Measurements from ENCODE around the gene NLRP7.
"Not testable (repeated sequence)": the region's sequence is repeated elsewhere in the genome, so short reads cannot be mapped to it uniquely, and the experiment has no call there.

The NLRP7 gene

GRCh38 chr19:54952591-54953344, 5.4 kb upstream of the NLRP7 start:
- no peaks in the 10 kb centered on the region for H3K4me1 ChIP-seq (ENCODE audit: control insufficient read depth in 1 of 2, insufficient read depth in 2 of 2, low read length in 2 of 2)
- H3K27me3 ChIP-seq (ENCODE audit: low read depth, low read length), result no peaks in the 10 kb centered on the region
- H3K9me3 ChIP-seq (ENCODE audit: control insufficient read depth in 1 of 2, low read length in 2 of 2), result no peaks in the 10 kb centered on the region
- H3K27ac ChIP-seq (ENCODE audit: low read length), result no peak overlapping the region
- H3K36me3 ChIP-seq (ENCODE audit: control insufficient read depth in 1 of 2, insufficient read depth in 2 of 2, low read length in 2 of 2), result no peaks in the 10 kb centered on the region
- no peak overlapping the region for H3K4me3 ChIP-seq (ENCODE audit: low read depth in 1 of 2, low read length in 2 of 2)

- H3K4me1 ChIP-seq (ENCODE audit: control insufficient read depth in 1 of 2, insufficient read depth in 2 of 2, low read length in 2 of 2); H3K27me3 ChIP-seq (ENCODE audit: low read depth, low read length); H3K9me3 ChIP-seq (ENCODE audit: control insufficient read depth in 1 of 2, low read length in 2 of 2); H3K4me3 ChIP-seq (ENCODE audit: low read depth in 1 of 2, low read length in 2 of 2); H3K27ac ChIP-seq (ENCODE audit: low read length); H3K36me3 ChIP-seq (ENCODE audit: control insufficient read depth in 1 of 2, insufficient read depth in 2 of 2, low read length in 2 of 2): not testable (repeated sequence)
These were observed 3.2 kb upstream of the NLRP7 start for GRCh38 chr19:54950580-54950979.

GRCh38 chr19:54949412-54949811, 2.1 kb upstream of the NLRP7 start:
- no peak overlapping the region for H3K4me3 ChIP-seq (ENCODE audit: low read depth in 1 of 2, low read length in 2 of 2)
- H3K27ac ChIP-seq (ENCODE audit: low read length), result no peak overlapping the region
- H3K27me3 ChIP-seq (ENCODE audit: low read depth, low read length), result no peaks in the 10 kb centered on the region
- H3K9me3 ChIP-seq (ENCODE audit: control insufficient read depth in 1 of 2, low read length in 2 of 2), result no peaks in the 10 kb centered on the region
- no peaks in the 10 kb centered on the region for H3K36me3 ChIP-seq (ENCODE audit: control insufficient read depth in 1 of 2, insufficient read depth in 2 of 2, low read length in 2 of 2)
- H3K4me1 ChIP-seq (ENCODE audit: control insufficient read depth in 1 of 2, insufficient read depth in 2 of 2, low read length in 2 of 2), result no peaks in the 10 kb centered on the region

GRCh38 chr19:54943772-54944361, 3.5 kb downstream of the NLRP7 start:
- H3K27me3 ChIP-seq (ENCODE audit: low read depth, low read length); H3K27ac ChIP-seq (ENCODE audit: low read length); H3K4me3 ChIP-seq (ENCODE audit: low read depth in 1 of 2, low read length in 2 of 2); H3K9me3 ChIP-seq (ENCODE audit: control insufficient read depth in 1 of 2, low read length in 2 of 2); H3K4me1 ChIP-seq (ENCODE audit: control insufficient read depth in 1 of 2, insufficient read depth in 2 of 2, low read length in 2 of 2); H3K36me3 ChIP-seq (ENCODE audit: control insufficient read depth in 1 of 2, insufficient read depth in 2 of 2, low read length in 2 of 2): not testable (repeated sequence)

GRCh38 chr19:54939538-54939937, 7.8 kb downstream of the NLRP7 start:
- not testable (repeated sequence) for H3K9me3 ChIP-seq (ENCODE audit: control insufficient read depth in 1 of 2, low read length in 2 of 2); H3K4me3 ChIP-seq (ENCODE audit: low read depth in 1 of 2, low read length in 2 of 2); H3K4me1 ChIP-seq (ENCODE audit: control insufficient read depth in 1 of 2, insufficient read depth in 2 of 2, low read length in 2 of 2); H3K36me3 ChIP-seq (ENCODE audit: control insufficient read depth in 1 of 2, insufficient read depth in 2 of 2, low read length in 2 of 2); H3K27me3 ChIP-seq (ENCODE audit: low read depth, low read length); H3K27ac ChIP-seq (ENCODE audit: low read length)

- H3K36me3 ChIP-seq (ENCODE audit: control insufficient read depth in 1 of 2, insufficient read depth in 2 of 2, low read length in 2 of 2), result no peaks in the 10 kb centered on the region
- H3K27me3 ChIP-seq (ENCODE audit: low read depth, low read length), result no peaks in the 10 kb centered on the region
- peaks cover 0 to 3% of the 10 kb centered on the region in 2 donors for H3K9me3 ChIP-seq (ENCODE audit: control insufficient read depth in 1 of 2, low read length in 2 of 2)
These were observed 8.4 kb downstream of the NLRP7 start for GRCh38 chr19:54938906-54939305.

GRCh38 chr19:54937926-54938325, 9.4 kb downstream of the NLRP7 start:
- H3K4me3 ChIP-seq (ENCODE audit: low read depth in 1 of 2, low read length in 2 of 2), result no peak overlapping the region
- H3K27ac ChIP-seq (ENCODE audit: low read length), result no peak overlapping the region
- no peaks in the 10 kb centered on the region for H3K27me3 ChIP-seq (ENCODE audit: low read depth, low read length)
- peaks cover 0 to 3% of the 10 kb centered on the region in 2 donors for H3K9me3 ChIP-seq (ENCODE audit: control insufficient read depth in 1 of 2, low read length in 2 of 2)
- H3K36me3 ChIP-seq (ENCODE audit: control insufficient read depth in 1 of 2, insufficient read depth in 2 of 2, low read length in 2 of 2), result no peaks in the 10 kb centered on the region
- no peaks in the 10 kb centered on the region for H3K4me1 ChIP-seq (ENCODE audit: control insufficient read depth in 1 of 2, insufficient read depth in 2 of 2, low read length in 2 of 2)

More at GRCh38 chr19:54938906-54939305, 8.4 kb downstream of the NLRP7 start:
- H3K4me3 ChIP-seq (ENCODE audit: low read depth in 1 of 2, low read length in 2 of 2), result no peak overlapping the region
- no peak overlapping the region for H3K27ac ChIP-seq (ENCODE audit: low read length)
- H3K4me1 ChIP-seq (ENCODE audit: control insufficient read depth in 1 of 2, insufficient read depth in 2 of 2, low read length in 2 of 2), result no peaks in the 10 kb centered on the region

- Histone ChIP-seq H3K36me3 (ENCODE audit: control insufficient read depth in 1 of 2, insufficient read depth in 2 of 2, low read length in 2 of 2) (no peaks in the 10 kb centered on the region), H3K27ac (ENCODE audit: low read length) (no peak overlapping the region), H3K9me3 (ENCODE audit: control insufficient read depth in 1 of 2, low read length in 2 of 2) (peaks cover 0 to 24% of the 10 kb centered on the region in 2 donors), H3K4me3 (ENCODE audit: low read depth in 1 of 2, low read length in 2 of 2) (no peak overlapping the region), H3K27me3 (ENCODE audit: low read depth, low read length) (no peaks in the 10 kb centered on the region), H3K4me1 (ENCODE audit: control insufficient read depth in 1 of 2, insufficient read depth in 2 of 2, low read length in 2 of 2) (no peaks in the 10 kb centered on the region)
These were observed 19.0 kb downstream of the NLRP7 start for GRCh38 chr19:54928299-54928698.

GRCh38 chr19:54923276-54923675, 24.1 kb downstream of the NLRP7 start:
- H3K9me3 ChIP-seq (ENCODE audit: control insufficient read depth in 1 of 2, low read length in 2 of 2), result peaks cover 0 to 11% of the 10 kb centered on the region in 2 donors
- H3K36me3 ChIP-seq (ENCODE audit: control insufficient read depth in 1 of 2, insufficient read depth in 2 of 2, low read length in 2 of 2), result no peaks in the 10 kb centered on the region
- H3K4me1 ChIP-seq (ENCODE audit: control insufficient read depth in 1 of 2, insufficient read depth in 2 of 2, low read length in 2 of 2), result no peaks in the 10 kb centered on the region
- no peak overlapping the region for H3K27ac ChIP-seq (ENCODE audit: low read length)
- H3K4me3 ChIP-seq (ENCODE audit: low read depth in 1 of 2, low read length in 2 of 2), result no peak overlapping the region
- H3K27me3 ChIP-seq (ENCODE audit: low read depth, low read length), result no peaks in the 10 kb centered on the region

- no peaks in the 10 kb centered on the region for H3K9me3 ChIP-seq (ENCODE audit: control insufficient read depth in 1 of 2, low read length in 2 of 2)
- no peaks in the 10 kb centered on the region for H3K36me3 ChIP-seq (ENCODE audit: control insufficient read depth in 1 of 2, insufficient read depth in 2 of 2, low read length in 2 of 2)
- no peak overlapping the region for H3K4me3 ChIP-seq (ENCODE audit: low read depth in 1 of 2, low read length in 2 of 2)
- no peaks in the 10 kb centered on the region for H3K4me1 ChIP-seq (ENCODE audit: control insufficient read depth in 1 of 2, insufficient read depth in 2 of 2, low read length in 2 of 2)
- H3K27me3 ChIP-seq (ENCODE audit: low read depth, low read length), result no peaks in the 10 kb centered on the region
- H3K27ac ChIP-seq (ENCODE audit: low read length), result no peak overlapping the region
These were observed 26.2 kb downstream of the NLRP7 start for GRCh38 chr19:54921082-54921481.

- H3K4me3 ChIP-seq (ENCODE audit: low read depth in 1 of 2, low read length in 2 of 2); H3K27me3 ChIP-seq (ENCODE audit: low read depth, low read length); H3K9me3 ChIP-seq (ENCODE audit: control insufficient read depth in 1 of 2, low read length in 2 of 2); H3K27ac ChIP-seq (ENCODE audit: low read length); H3K36me3 ChIP-seq (ENCODE audit: control insufficient read depth in 1 of 2, insufficient read depth in 2 of 2, low read length in 2 of 2); H3K4me1 ChIP-seq (ENCODE audit: control insufficient read depth in 1 of 2, insufficient read depth in 2 of 2, low read length in 2 of 2): not testable (repeated sequence)
These were observed 27.4 kb downstream of the NLRP7 start for GRCh38 chr19:54919646-54920563.

All from muscle layer of duodenum (tissue), 2 donors.